Measurements from ENCODE around the gene EIF4G1. TPM values are rescaled to one million over a fixed set of nuclear protein-coding genes. Genes with fewer than 3 reads are reported as not detected.

Gene EIF4G1
- total RNA-seq, 1 experiment from 2014 or later, result 496 TPM

- Histone ChIP-seq H3K4me2 (ENCODE audit: low read length) (no peak overlapping the region), H3K4me3 (replicated peaks in 1 of 2; ENCODE audit: low read depth in 1 of 2, low read length in 2 of 2) (no peak overlapping the region), H4K20me1 (ENCODE audit: insufficient read depth) (no peaks in the 10 kb centered on the region), H3K27ac (ENCODE audit: low read depth, low read length) (no peak overlapping the region), H3K36me3 (ENCODE audit: control insufficient read depth in 1 of 2, insufficient read depth in 2 of 2, low read length in 2 of 2) (no peaks in the 10 kb centered on the region), H2AFZ (ENCODE audit: low read depth, low read length, poor library complexity, severe bottlenecking) (no peak overlapping the region), H3K9me3 (ENCODE audit: control insufficient read depth in 1 of 2, insufficient read depth in 1 of 2, low read depth in 1 of 2, low read length in 2 of 2) (no peaks in the 10 kb centered on the region), H3K79me2 (ENCODE audit: insufficient read depth, low read length) (no peaks in the 10 kb centered on the region), H3K9ac (ENCODE audit: low read length) (no peak overlapping the region), H3K27me3 (ENCODE audit: insufficient read depth, low read length) (no peaks in the 10 kb centered on the region), H3K4me1 (ENCODE audit: control insufficient read depth in 1 of 2, insufficient read depth in 2 of 2, low read length in 2 of 2) (no peaks in the 10 kb centered on the region), H3K9me2 (ENCODE audit: insufficient read depth) (no peaks in the 10 kb centered on the region)
- ATAC-seq (no peak), DNase-seq (ENCODE audit: low read depth, low spot score) (no peak)
- intact Hi-C loops (cut with micrococcal nuclease), result loop anchor here (10.0 kb wide), 2 partner anchors 268 to 818 kb away; partner anchors contain the start of gene ABCC5
- BruUV-seq (replicated peaks), result no TSS peak
- ChIA-PET POLR2A (no interaction called here), CTCF (no interaction called here), RAD21 (ENCODE audit: low non-redundant PET in 1 of 2, low total read pairs in 2 of 2, uncharacterized antibody in 2 of 2, unreplicated experiment in 2 of 2) (no interaction called here)
- TF ChIP-seq CBX3 (IDR thresholded peaks at IDR 0.05; ENCODE audit: low read depth) (no peak), SIN3A (IDR thresholded peaks at IDR 0.05; ENCODE audit: low read depth) (no peak), POLR2AphosphoS5 (IDR thresholded peaks at IDR 0.05; ENCODE audit: low read depth, low read length) (no peak), ELF1 (IDR thresholded peaks at IDR 0.05; ENCODE audit: borderline replicate concordance, low read depth) (no peak), POLR2A (IDR thresholded peaks at IDR 0.05; ENCODE audit: borderline replicate concordance, extremely low read depth, insufficient read depth, insufficient read length) (no peak), EZH2phosphoT487 (IDR thresholded peaks at IDR 0.05; ENCODE audit: borderline replicate concordance) (no peak), SP1 (IDR thresholded peaks at IDR 0.05; ENCODE audit: low read depth) (no peak), EGR1 (IDR thresholded peaks at IDR 0.05; ENCODE audit: low read depth) (no peak), JUND (IDR thresholded peaks at IDR 0.05) (no peak), YY1 (IDR thresholded peaks at IDR 0.05; ENCODE audit: extremely low read depth, insufficient replicate concordance, low read depth, low read length) (no peak), EZH2 (IDR thresholded peaks at IDR 0.05) (no peak), ZNF274 (IDR thresholded peaks at IDR 0.05; ENCODE audit: low read depth, low read length) (no peak), REST (IDR thresholded peaks at IDR 0.05; ENCODE audit: low read depth) (no peak), TCF7L2 (IDR thresholded peaks at IDR 0.05; ENCODE audit: borderline replicate concordance, extremely low read depth, insufficient read depth, insufficient read length) (no peak), CEBPB (IDR thresholded peaks at IDR 0.05; ENCODE audit: low read depth) (no peak), SRF (IDR thresholded peaks at IDR 0.05; ENCODE audit: low read depth) (no peak)
- TF ChIP-seq, protein P1, sequence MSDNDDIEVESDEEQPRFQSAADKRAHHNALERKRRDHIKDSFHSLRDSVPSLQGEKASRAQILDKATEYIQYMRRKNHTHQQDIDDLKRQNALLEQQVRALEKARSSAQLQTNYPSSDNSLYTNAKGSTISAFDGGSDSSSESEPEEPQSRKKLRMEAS (IDR thresholded peaks at IDR 0.05), result no peak
- TF ChIP-seq, protein P2, sequence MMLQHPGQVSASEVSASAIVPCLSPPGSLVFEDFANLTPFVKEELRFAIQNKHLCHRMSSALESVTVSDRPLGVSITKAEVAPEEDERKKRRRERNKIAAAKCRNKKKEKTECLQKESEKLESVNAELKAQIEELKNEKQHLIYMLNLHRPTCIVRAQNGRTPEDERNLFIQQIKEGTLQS (IDR thresholded peaks at IDR 0.05), result no peak
- TF ChIP-seq, protein P3, sequence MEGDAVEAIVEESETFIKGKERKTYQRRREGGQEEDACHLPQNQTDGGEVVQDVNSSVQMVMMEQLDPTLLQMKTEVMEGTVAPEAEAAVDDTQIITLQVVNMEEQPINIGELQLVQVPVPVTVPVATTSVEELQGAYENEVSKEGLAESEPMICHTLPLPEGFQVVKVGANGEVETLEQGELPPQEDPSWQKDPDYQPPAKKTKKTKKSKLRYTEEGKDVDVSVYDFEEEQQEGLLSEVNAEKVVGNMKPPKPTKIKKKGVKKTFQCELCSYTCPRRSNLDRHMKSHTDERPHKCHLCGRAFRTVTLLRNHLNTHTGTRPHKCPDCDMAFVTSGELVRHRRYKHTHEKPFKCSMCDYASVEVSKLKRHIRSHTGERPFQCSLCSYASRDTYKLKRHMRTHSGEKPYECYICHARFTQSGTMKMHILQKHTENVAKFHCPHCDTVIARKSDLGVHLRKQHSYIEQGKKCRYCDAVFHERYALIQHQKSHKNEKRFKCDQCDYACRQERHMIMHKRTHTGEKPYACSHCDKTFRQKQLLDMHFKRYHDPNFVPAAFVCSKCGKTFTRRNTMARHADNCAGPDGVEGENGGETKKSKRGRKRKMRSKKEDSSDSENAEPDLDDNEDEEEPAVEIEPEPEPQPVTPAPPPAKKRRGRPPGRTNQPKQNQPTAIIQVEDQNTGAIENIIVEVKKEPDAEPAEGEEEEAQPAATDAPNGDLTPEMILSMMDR (IDR thresholded peaks at IDR 0.05 in 2 of 3, conservative IDR thresholded peaks at IDR 0.05 in 1 of 3; ENCODE audit: borderline replicate concordance in 1 of 3, insufficient read depth in 1 of 3, low read depth in 2 of 3, low read length in 2 of 3), result no peak
Measured at GRCh38 chr3:184282941-184283340, 31.5 kb upstream of the EIF4G1 start.

Measured in HCT116 (cell line).